H1 (cell line): ENCODE data around the gene MYH9. TPM values are rescaled to one million over a fixed set of nuclear protein-coding genes. Genes with fewer than 3 reads are reported as not detected.

Source experiments
- CTCF ChIA-PET: fragments of 300-600 bp; sonication (Branson Sonifier 250); formaldehyde crosslinking; loops from one replicate; lab custom pipeline; 2021; ENCODE audit not compliant: partially characterized antibody; lab: Charles Lee
- POLR2A ChIA-PET: fragments of 300-600 bp; sonication (Branson Sonifier 250); formaldehyde crosslinking; loops from one replicate; lab custom pipeline; 2021; ENCODE audit warnings: inconsistent platforms; ENCODE audit not compliant: partially characterized antibody; lab: Charles Lee
- DNase-seq, 2 experiments: peaks; one replicate each; pipeline versions ENCODE4 v3.0.0 to v3.0.0-alpha.2; 2010 to 2022; ENCODE audit warnings: low spot score in 2 of 2, low read depth in 1 of 2, mixed read lengths in 1 of 2
- FAIRE-seq: peaks from 2 replicates; lab custom pipeline; 2011; peaks lifted over from hg19 to GRCh38; lab: Jason Lieb, UNC
- H2AFZ ChIP-seq: 2 replicates; pipeline ENCODE4 v1.8.1; 2012; ENCODE audit warnings: low read length, inconsistent platforms
- H2AK5ac ChIP-seq: 2 replicates; pipeline ENCODE4 v1.6.1; 2013; ENCODE audit warnings: low read depth, low read length
- H2BK120ac ChIP-seq: replicated peaks from 2 replicates; pipeline ENCODE3; 2013; ENCODE audit warnings: low read depth, low read length, inconsistent platforms
- H2BK12ac ChIP-seq: 2 replicates; pipeline ENCODE4 v1.6.1; 2013; ENCODE audit warnings: low read depth, low read length
- H2BK15ac ChIP-seq: 2 replicates; pipeline ENCODE4 v1.6.1; 2013; ENCODE audit warnings: low read length
- H2BK20ac ChIP-seq: 2 replicates; pipeline ENCODE4 v1.6.1; 2013; ENCODE audit warnings: low read length
- H2BK5ac ChIP-seq: 2 replicates; pipeline ENCODE4 v1.6.1; 2013; ENCODE audit warnings: low read depth, low read length
- H3K14ac ChIP-seq: 2 replicates; pipeline ENCODE4 v1.6.1; 2013; ENCODE audit warnings: inconsistent platforms; ENCODE audit not compliant: insufficient read length
- H3K18ac ChIP-seq: 2 replicates; pipeline ENCODE4 v1.6.1; 2013; ENCODE audit warnings: low read length; ENCODE audit errors: extremely low read depth
- H3K23ac ChIP-seq: 2 replicates; pipeline ENCODE4 v1.6.1; 2013; ENCODE audit warnings: inconsistent platforms; ENCODE audit not compliant: insufficient read length
- H3K23me2 ChIP-seq: 2 replicates; pipeline ENCODE4 v1.6.1; 2013; ENCODE audit warnings: low read depth, low read length
- H3K27ac ChIP-seq: 2 replicates; pipeline ENCODE4 v1.6.1; 2011; ENCODE audit warnings: low read depth, low read length, inconsistent platforms
- H3K27me3 ChIP-seq, 4 experiments: replicated peaks in 1 of 4; 1 replicate in 1 of 4; 2 replicates in 3 of 4; pipeline versions ENCODE4 v1.6.1 to v1.8.1; 2011 to 2013; ENCODE audit warnings: low read length in 3 of 4, mild to moderate bottlenecking in 3 of 4, inconsistent platforms in 2 of 4, mixed read lengths in 2 of 4, moderate library complexity in 1 of 4; ENCODE audit not compliant: control insufficient read depth in 3 of 4, insufficient read depth in 3 of 4; ENCODE audit errors: extremely low read depth in 1 of 4
- H3K36me3 ChIP-seq, 4 experiments: 2 replicates each; pipeline versions ENCODE4 v1.6.1 to v1.8.1; 2011 to 2013; ENCODE audit warnings: mild to moderate bottlenecking in 4 of 4, low read length in 3 of 4, moderate library complexity in 2 of 4, control low read depth in 1 of 4, inconsistent platforms in 1 of 4; ENCODE audit not compliant: insufficient read depth in 4 of 4, control insufficient read depth in 2 of 4
- H3K4ac ChIP-seq: replicated peaks from 2 replicates; pipeline ENCODE3; 2013; ENCODE audit warnings: low read length, low read depth, mixed read lengths, inconsistent platforms; ENCODE audit not compliant: insufficient read length
- H3K4me1 ChIP-seq, 4 experiments: replicated peaks in 1 of 4; 1 replicate in 1 of 4; 2 replicates in 3 of 4; pipeline versions ENCODE4 v1.6.1 to v1.8.1; 2011 to 2013; ENCODE audit warnings: low read length in 3 of 4, inconsistent platforms in 2 of 4, mixed read lengths in 1 of 4; ENCODE audit not compliant: insufficient read depth in 4 of 4, control insufficient read depth in 3 of 4
- H3K4me2 ChIP-seq, 2 experiments: 2 replicates each; pipeline versions ENCODE4 v1.6.1 to v1.8.1; 2011 to 2013; ENCODE audit warnings: low read depth in 2 of 2, low read length in 2 of 2, control low read depth in 1 of 2, inconsistent platforms in 1 of 2, mild to moderate bottlenecking in 1 of 2; ENCODE audit not compliant: insufficient read depth in 1 of 2
- H3K4me3 ChIP-seq, 4 experiments: fragments of 200-600, 300-600 bp in 1 of 4; sonication (generic), shearing (Covaris generic), sonication (Bioruptor Twin) in 1 of 4; 2 replicates each; pipeline versions ENCODE4 v1.5.1 to v1.8.1; 2011 to 2016; ENCODE audit warnings: low read length in 4 of 4, low read depth in 3 of 4, control low read depth in 2 of 4, inconsistent platforms in 2 of 4, mild to moderate bottlenecking in 2 of 4, mixed read lengths in 1 of 4, moderate library complexity in 1 of 4; ENCODE audit not compliant: insufficient read depth in 2 of 4; ENCODE audit errors: extremely low read depth in 1 of 4
- H3K56ac ChIP-seq: replicated peaks from 2 replicates; pipeline ENCODE3; 2013; ENCODE audit warnings: low read depth, mild to moderate bottlenecking, mixed read lengths, low read length, inconsistent platforms; ENCODE audit not compliant: insufficient read length
- H3K79me1 ChIP-seq: 2 replicates; pipeline ENCODE4 v1.6.1; 2013; ENCODE audit warnings: low read depth, low read length, control low read depth
- H3K79me2 ChIP-seq, 2 experiments: 2 replicates each; pipeline versions ENCODE4 v1.6.1 to v1.8.1; 2012 to 2013; ENCODE audit warnings: low read length in 2 of 2, mild to moderate bottlenecking in 2 of 2, inconsistent platforms in 1 of 2; ENCODE audit not compliant: insufficient read depth in 2 of 2, control insufficient read depth in 1 of 2
- H3K9ac ChIP-seq, 4 experiments: replicated peaks in 1 of 4; 1 replicate in 1 of 4; 2 replicates in 3 of 4; pipeline versions ENCODE4 v1.6.1 to v1.8.1; 2011 to 2013; ENCODE audit warnings: low read depth in 3 of 4, low read length in 3 of 4, control low read depth in 2 of 4, mild to moderate bottlenecking in 2 of 4, moderate library complexity in 2 of 4, inconsistent platforms in 1 of 4; ENCODE audit errors: extremely low read depth in 1 of 4
- H3K9me3 ChIP-seq, 2 experiments: 2 replicates each; pipeline versions ENCODE4 v1.6.1 to v1.8.1; 2012 to 2013; ENCODE audit warnings: mild to moderate bottlenecking in 2 of 2, moderate library complexity in 2 of 2, control low read depth in 1 of 2, inconsistent platforms in 1 of 2, low read depth in 1 of 2, low read length in 1 of 2, mixed read lengths in 1 of 2; ENCODE audit not compliant: insufficient read depth in 2 of 2
- H4K20me1 ChIP-seq, 2 experiments: replicated peaks in 1 of 2; 2 replicates each; pipeline versions ENCODE3 to v1.8.1; 2011 to 2013; ENCODE audit warnings: inconsistent platforms in 2 of 2, low read length in 2 of 2, mild to moderate bottlenecking in 1 of 2; ENCODE audit not compliant: insufficient read depth in 2 of 2, control insufficient read depth in 1 of 2
- H4K5ac ChIP-seq: 2 replicates; pipeline ENCODE4 v1.6.1; 2013; ENCODE audit warnings: low read length, low read depth, mixed read lengths, inconsistent platforms; ENCODE audit not compliant: insufficient read length
- H4K8ac ChIP-seq: 2 replicates; pipeline ENCODE4 v1.8.0; 2013; ENCODE audit warnings: mild to moderate bottlenecking, moderate library complexity, low read length, inconsistent platforms; ENCODE audit not compliant: insufficient read depth; ENCODE audit errors: extremely low read depth
- H4K91ac ChIP-seq: replicated peaks from 2 replicates; pipeline ENCODE3; 2013; ENCODE audit warnings: low read length, mixed read lengths, inconsistent platforms; ENCODE audit not compliant: insufficient read length
- BCL11A ChIP-seq, 2 experiments: IDR thresholded peaks; one replicate each; pipeline ENCODE4 v1.6.1; 2011; ENCODE audit warnings: low read depth in 2 of 2, low read length in 2 of 2, mild to moderate bottlenecking in 2 of 2
- CEBPB ChIP-seq: IDR thresholded peaks from 2 replicates; pipeline ENCODE4 v1.6.1; 2012; ENCODE audit warnings: low read depth, low read length
- CHD1 ChIP-seq: IDR thresholded peaks from 2 replicates; pipeline ENCODE4 v1.6.1; 2012; ENCODE audit warnings: low read depth, low read length, improper control_type of control experiment
- EZH2 ChIP-seq: fragments of 200-600 bp; sonication (generic); IDR thresholded peaks from 2 replicates; pipeline ENCODE4 v1.7.1; 2012; ENCODE audit warnings: low read depth, mild to moderate bottlenecking, moderate library complexity, low read length, inconsistent platforms; ENCODE audit not compliant: severe bottlenecking
- GABPA ChIP-seq: IDR thresholded peaks from 2 replicates; pipeline ENCODE4 v1.6.1; 2011; ENCODE audit warnings: mild to moderate bottlenecking, low read length, moderate library complexity, borderline replicate concordance; ENCODE audit not compliant: insufficient read depth
- JUN ChIP-seq: IDR thresholded peaks from 2 replicates; pipeline ENCODE4 v1.6.1; 2011; ENCODE audit warnings: low read depth, mild to moderate bottlenecking, improper control_type of control experiment, low read length
- PHF8 ChIP-seq: fragments of 200-600 bp; sonication (generic); conservative IDR thresholded peaks from 2 replicates; pipeline ENCODE4 v1.7.1; 2012; ENCODE audit warnings: low read depth, mild to moderate bottlenecking, inconsistent platforms, low read length, moderate library complexity
- POU5F1 ChIP-seq: IDR thresholded peaks from 2 replicates; pipeline ENCODE4 v1.6.1; 2011; ENCODE audit warnings: low read depth, mild to moderate bottlenecking, low read length, moderate library complexity
- RAD21 ChIP-seq, 2 experiments: IDR thresholded peaks in 1 of 2; conservative IDR thresholded peaks in 1 of 2; 2 replicates each; pipeline ENCODE4 v1.6.1; 2011; ENCODE audit warnings: low read depth in 2 of 2, low read length in 2 of 2, improper control_type of control experiment in 1 of 2, inconsistent platforms in 1 of 2, mild to moderate bottlenecking in 1 of 2, moderate library complexity in 1 of 2
- RNF2 ChIP-seq: fragments of 200-900, 300-1000 bp; sonication (generic); IDR thresholded peaks from 2 replicates; pipeline ENCODE4 v1.7.1; 2016; ENCODE audit warnings: borderline replicate concordance, low read depth, mild to moderate bottlenecking, antibody characterized with exemption, low read length; ENCODE audit not compliant: poor library complexity, severe bottlenecking; ENCODE audit errors: missing control alignments
- SIX5 ChIP-seq: IDR thresholded peaks from 2 replicates; pipeline ENCODE4 v1.6.1; 2011; ENCODE audit warnings: mild to moderate bottlenecking, low read depth, low read length
- SP1 ChIP-seq: IDR thresholded peaks from 2 replicates; pipeline ENCODE4 v1.6.1; 2011; ENCODE audit warnings: low read depth, low read length
- SP2 ChIP-seq: IDR thresholded peaks from 2 replicates; pipeline ENCODE4 v1.6.1; 2012; ENCODE audit warnings: mild to moderate bottlenecking, low read length, inconsistent platforms
- TAF7 ChIP-seq: optimal IDR thresholded peaks from 2 replicates; pipeline ENCODE3; 2011; ENCODE audit warnings: low read depth, mild to moderate bottlenecking, inconsistent platforms, low read length, moderate library complexity, borderline replicate concordance
- WGBS, 2 experiments: shearing (Covaris generic) in 1 of 2; methylation state at CpG; one replicate each; pipeline versions ENCODE4 v1.1.6 to v1.1.7; 2013 to 2015; ENCODE audit warnings: low lambda C conversion rate in 2 of 2, mixed read lengths in 2 of 2, inconsistent platforms in 1 of 2, low coverage in 1 of 2, missing lambda C conversion rate in 1 of 2; ENCODE audit not compliant: insufficient replicate concordance in 2 of 2, insufficient coverage in 1 of 2, insufficient read length in 1 of 2; ENCODE audit errors: extremely low coverage in 1 of 2, missing lambda C conversion rate in 1 of 2; 5-methylcytosine and 5-hydroxymethylcytosine counted together
- polyA plus RNA-seq, 7 experiments: library from polyadenylated mRNA; depleted of rRNA in 3 of 7; stranded (reverse) in 5 of 7; unstranded in 2 of 7; fragments of >200 nt in 5 of 7; fragments of 200-250 nt in 2 of 7; gene quantifications; 1 replicate in 5 of 7; 2 replicates in 1 of 7; 4 replicates in 1 of 7; pipeline versions ENCODE4 v1.2.1 to v1.2.3, GENCODE V29; 2011 to 2013; ENCODE audit warnings: missing spikeins in 2 of 7, mixed read lengths in 2 of 7
- total RNA-seq: library from RNA; stranded (reverse); fragmentation: NEBNext Ultra II Directional; extraction: Animal tissue kit (Norgen Biotek cat#: 25700); gene quantifications from 2 replicates; pipeline ENCODE4 v1.2.1, GENCODE V29; 2021

MYH9 gene
- total and polyA plus RNA-seq, 2 of the 8 experiments (the other 6 are each of a cell fraction or from before 2014, with no cell fraction given) = 24.9 to 322 TPM

GRCh38 chr22:36294801-36295200, 93.0 kb downstream of the MYH9 start:
- Histone ChIP-seq H3K4me3 (no peak overlapping the region), H3K9me3 (peaks cover 2 to 11% of the 10 kb centered on the region in 2 experiments; a peak in 1 of 4 replicates), H3K79me1 (0 out of 2 replicates have a peak, but pooled peaks cover 5% of the 10 kb centered on the region), H3K4me1 (no peaks in the 10 kb centered on the region), H2AK5ac (no peak overlapping the region), H2BK12ac (no peak overlapping the region), H3K23ac (no peak overlapping the region), H3K27me3 (no peaks in the 10 kb centered on the region), H2BK20ac (no peak overlapping the region), H3K4me2 (no peak overlapping the region), H4K20me1 (peaks cover 0 to 3% of the 10 kb centered on the region in 2 experiments), H2BK120ac (no peak overlapping the region), H4K8ac (no peak overlapping the region), H3K14ac (no peak overlapping the region), H4K91ac (no peak overlapping the region), H2AFZ (no peak overlapping the region), H3K27ac (no peak overlapping the region), H3K23me2 (no peaks in the 10 kb centered on the region), H2BK15ac (no peak overlapping the region), H3K18ac (no peak overlapping the region), H3K56ac (no peak overlapping the region), H3K79me2 (no peaks in the 10 kb centered on the region), H3K36me3 (peaks cover 58 to 90% (median 82%) of the 10 kb centered on the region in 4 experiments), H4K5ac (no peak overlapping the region), H3K9ac (no peak overlapping the region), H3K4ac (no peak overlapping the region), H2BK5ac (no peak overlapping the region)
- ChIA-PET CTCF (interaction anchor here (0.8 to 17.3 kb wide), 5 partner anchors 8 to 217 kb away, joined by 3 to 159 read pairs (median 11); no protein-coding TSS in a partner anchor), POLR2A (interaction anchor here (0.8 to 2.0 kb wide), 3 partner anchors 9 to 165 kb away, joined by 3 to 5 read pairs (median 4); no protein-coding TSS in a partner anchor)
- DNase-seq (no peak), FAIRE-seq (no peak)
- 97% methylated on average over 8 of the region's 11 CpGs; no CpG with 5 or more reads in 1 of the 2 experiments for WGBS, 2 experiments
- TF ChIP-seq GABPA (no peak), POU5F1 (no peak), RNF2 (no peak), PHF8 (no peak), CEBPB (no peak), JUN (no peak), EZH2 (no peak), SIX5 (no peak), TAF7 (no peak), BCL11A (IDR thresholded peaks at IDR 0.05; ENCODE audit: low read depth in 2 of 2, low read length in 2 of 2) (no peak), RAD21 (IDR thresholded peaks at IDR 0.05 in 1 of 2, conservative IDR thresholded peaks at IDR 0.05 in 1 of 2; ENCODE audit: low read depth in 2 of 2, low read length in 2 of 2) (no peak), CHD1 (no peak), SP2 (no peak), SP1 (no peak)
